H1 (cell line): ENCODE results near the gene KRTCAP2. TPM values are rescaled to one million over a fixed set of nuclear protein-coding genes. Genes with fewer than 3 reads are reported as not detected.

Experiments
- CTCF ChIA-PET: fragments of 300-600 bp; sonication (Branson Sonifier 250); formaldehyde crosslinking; loops from one replicate; lab custom pipeline; 2021; ENCODE audit not compliant: partially characterized antibody; lab: Charles Lee
- POLR2A ChIA-PET: fragments of 300-600 bp; sonication (Branson Sonifier 250); formaldehyde crosslinking; loops from one replicate; lab custom pipeline; 2021; ENCODE audit warnings: inconsistent platforms; ENCODE audit not compliant: partially characterized antibody; lab: Charles Lee
- DNase-seq, 2 experiments: peaks; one replicate each; pipeline versions ENCODE4 v3.0.0 to v3.0.0-alpha.2; 2010 to 2022; ENCODE audit warnings: low spot score in 2 of 2, low read depth in 1 of 2, mixed read lengths in 1 of 2
- FAIRE-seq: peaks from 2 replicates; lab custom pipeline; 2011; peaks lifted over from hg19 to GRCh38; lab: Jason Lieb, UNC
- H2AFZ ChIP-seq: 2 replicates; pipeline ENCODE4 v1.8.1; 2012; ENCODE audit warnings: low read length, inconsistent platforms
- H2AK5ac ChIP-seq: 2 replicates; pipeline ENCODE4 v1.6.1; 2013; ENCODE audit warnings: low read depth, low read length
- H2BK120ac ChIP-seq: replicated peaks from 2 replicates; pipeline ENCODE3; 2013; ENCODE audit warnings: low read depth, low read length, inconsistent platforms
- H2BK12ac ChIP-seq: 2 replicates; pipeline ENCODE4 v1.6.1; 2013; ENCODE audit warnings: low read depth, low read length
- H2BK15ac ChIP-seq: 2 replicates; pipeline ENCODE4 v1.6.1; 2013; ENCODE audit warnings: low read length
- H2BK20ac ChIP-seq: 2 replicates; pipeline ENCODE4 v1.6.1; 2013; ENCODE audit warnings: low read length
- H2BK5ac ChIP-seq: 2 replicates; pipeline ENCODE4 v1.6.1; 2013; ENCODE audit warnings: low read depth, low read length
- H3K14ac ChIP-seq: 2 replicates; pipeline ENCODE4 v1.6.1; 2013; ENCODE audit warnings: inconsistent platforms; ENCODE audit not compliant: insufficient read length
- H3K18ac ChIP-seq: 2 replicates; pipeline ENCODE4 v1.6.1; 2013; ENCODE audit warnings: low read length; ENCODE audit errors: extremely low read depth
- H3K23ac ChIP-seq: 2 replicates; pipeline ENCODE4 v1.6.1; 2013; ENCODE audit warnings: inconsistent platforms; ENCODE audit not compliant: insufficient read length
- H3K23me2 ChIP-seq: 2 replicates; pipeline ENCODE4 v1.6.1; 2013; ENCODE audit warnings: low read depth, low read length
- H3K27ac ChIP-seq: 2 replicates; pipeline ENCODE4 v1.6.1; 2011; ENCODE audit warnings: low read depth, low read length, inconsistent platforms
- H3K27me3 ChIP-seq, 4 experiments: replicated peaks in 1 of 4; 1 replicate in 1 of 4; 2 replicates in 3 of 4; pipeline versions ENCODE4 v1.6.1 to v1.8.1; 2011 to 2013; ENCODE audit warnings: low read length in 3 of 4, mild to moderate bottlenecking in 3 of 4, inconsistent platforms in 2 of 4, mixed read lengths in 2 of 4, moderate library complexity in 1 of 4; ENCODE audit not compliant: control insufficient read depth in 3 of 4, insufficient read depth in 3 of 4; ENCODE audit errors: extremely low read depth in 1 of 4
- H3K36me3 ChIP-seq, 4 experiments: 2 replicates each; pipeline versions ENCODE4 v1.6.1 to v1.8.1; 2011 to 2013; ENCODE audit warnings: mild to moderate bottlenecking in 4 of 4, low read length in 3 of 4, moderate library complexity in 2 of 4, control low read depth in 1 of 4, inconsistent platforms in 1 of 4; ENCODE audit not compliant: insufficient read depth in 4 of 4, control insufficient read depth in 2 of 4
- H3K4ac ChIP-seq: replicated peaks from 2 replicates; pipeline ENCODE3; 2013; ENCODE audit warnings: low read length, low read depth, mixed read lengths, inconsistent platforms; ENCODE audit not compliant: insufficient read length
- H3K4me1 ChIP-seq, 4 experiments: replicated peaks in 1 of 4; 1 replicate in 1 of 4; 2 replicates in 3 of 4; pipeline versions ENCODE4 v1.6.1 to v1.8.1; 2011 to 2013; ENCODE audit warnings: low read length in 3 of 4, inconsistent platforms in 2 of 4, mixed read lengths in 1 of 4; ENCODE audit not compliant: insufficient read depth in 4 of 4, control insufficient read depth in 3 of 4
- H3K4me2 ChIP-seq, 2 experiments: 2 replicates each; pipeline versions ENCODE4 v1.6.1 to v1.8.1; 2011 to 2013; ENCODE audit warnings: low read depth in 2 of 2, low read length in 2 of 2, control low read depth in 1 of 2, inconsistent platforms in 1 of 2, mild to moderate bottlenecking in 1 of 2; ENCODE audit not compliant: insufficient read depth in 1 of 2
- H3K4me3 ChIP-seq, 4 experiments: fragments of 200-600, 300-600 bp in 1 of 4; sonication (generic), shearing (Covaris generic), sonication (Bioruptor Twin) in 1 of 4; 2 replicates each; pipeline versions ENCODE4 v1.5.1 to v1.8.1; 2011 to 2016; ENCODE audit warnings: low read length in 4 of 4, low read depth in 3 of 4, control low read depth in 2 of 4, inconsistent platforms in 2 of 4, mild to moderate bottlenecking in 2 of 4, mixed read lengths in 1 of 4, moderate library complexity in 1 of 4; ENCODE audit not compliant: insufficient read depth in 2 of 4; ENCODE audit errors: extremely low read depth in 1 of 4
- H3K56ac ChIP-seq: replicated peaks from 2 replicates; pipeline ENCODE3; 2013; ENCODE audit warnings: low read depth, mild to moderate bottlenecking, mixed read lengths, low read length, inconsistent platforms; ENCODE audit not compliant: insufficient read length
- H3K79me1 ChIP-seq: 2 replicates; pipeline ENCODE4 v1.6.1; 2013; ENCODE audit warnings: low read depth, low read length, control low read depth
- H3K79me2 ChIP-seq, 2 experiments: 2 replicates each; pipeline versions ENCODE4 v1.6.1 to v1.8.1; 2012 to 2013; ENCODE audit warnings: low read length in 2 of 2, mild to moderate bottlenecking in 2 of 2, inconsistent platforms in 1 of 2; ENCODE audit not compliant: insufficient read depth in 2 of 2, control insufficient read depth in 1 of 2
- H3K9ac ChIP-seq, 4 experiments: replicated peaks in 1 of 4; 1 replicate in 1 of 4; 2 replicates in 3 of 4; pipeline versions ENCODE4 v1.6.1 to v1.8.1; 2011 to 2013; ENCODE audit warnings: low read depth in 3 of 4, low read length in 3 of 4, control low read depth in 2 of 4, mild to moderate bottlenecking in 2 of 4, moderate library complexity in 2 of 4, inconsistent platforms in 1 of 4; ENCODE audit errors: extremely low read depth in 1 of 4
- H3K9me3 ChIP-seq, 2 experiments: 2 replicates each; pipeline versions ENCODE4 v1.6.1 to v1.8.1; 2012 to 2013; ENCODE audit warnings: mild to moderate bottlenecking in 2 of 2, moderate library complexity in 2 of 2, control low read depth in 1 of 2, inconsistent platforms in 1 of 2, low read depth in 1 of 2, low read length in 1 of 2, mixed read lengths in 1 of 2; ENCODE audit not compliant: insufficient read depth in 2 of 2
- H4K20me1 ChIP-seq, 2 experiments: replicated peaks in 1 of 2; 2 replicates each; pipeline versions ENCODE3 to v1.8.1; 2011 to 2013; ENCODE audit warnings: inconsistent platforms in 2 of 2, low read length in 2 of 2, mild to moderate bottlenecking in 1 of 2; ENCODE audit not compliant: insufficient read depth in 2 of 2, control insufficient read depth in 1 of 2
- H4K5ac ChIP-seq: 2 replicates; pipeline ENCODE4 v1.6.1; 2013; ENCODE audit warnings: low read length, low read depth, mixed read lengths, inconsistent platforms; ENCODE audit not compliant: insufficient read length
- H4K8ac ChIP-seq: 2 replicates; pipeline ENCODE4 v1.8.0; 2013; ENCODE audit warnings: mild to moderate bottlenecking, moderate library complexity, low read length, inconsistent platforms; ENCODE audit not compliant: insufficient read depth; ENCODE audit errors: extremely low read depth
- H4K91ac ChIP-seq: replicated peaks from 2 replicates; pipeline ENCODE3; 2013; ENCODE audit warnings: low read length, mixed read lengths, inconsistent platforms; ENCODE audit not compliant: insufficient read length
- CHD1 ChIP-seq: IDR thresholded peaks from 2 replicates; pipeline ENCODE4 v1.6.1; 2012; ENCODE audit warnings: low read depth, low read length, improper control_type of control experiment
- CHD2 ChIP-seq: IDR thresholded peaks from 2 replicates; pipeline ENCODE4 v1.6.1; 2012; ENCODE audit warnings: low read length, improper control_type of control experiment
- FOSL1 ChIP-seq: IDR thresholded peaks from 2 replicates; pipeline ENCODE4 v1.6.1; 2011; ENCODE audit warnings: mild to moderate bottlenecking, low read depth, low read length, moderate library complexity; ENCODE audit not compliant: insufficient read depth
- GTF2F1 ChIP-seq: IDR thresholded peaks from 2 replicates; pipeline ENCODE4 v1.6.1; 2012; ENCODE audit warnings: low read depth, low read length, improper control_type of control experiment, borderline replicate concordance
- SRF ChIP-seq: IDR thresholded peaks from 2 replicates; pipeline ENCODE4 v1.6.1; 2011; ENCODE audit warnings: mild to moderate bottlenecking, low read depth, low read length, moderate library complexity
- WGBS, 2 experiments: shearing (Covaris generic) in 1 of 2; methylation state at CpG; one replicate each; pipeline versions ENCODE4 v1.1.6 to v1.1.7; 2013 to 2015; ENCODE audit warnings: low lambda C conversion rate in 2 of 2, mixed read lengths in 2 of 2, inconsistent platforms in 1 of 2, low coverage in 1 of 2, missing lambda C conversion rate in 1 of 2; ENCODE audit not compliant: insufficient replicate concordance in 2 of 2, insufficient coverage in 1 of 2, insufficient read length in 1 of 2; ENCODE audit errors: extremely low coverage in 1 of 2, missing lambda C conversion rate in 1 of 2; 5-methylcytosine and 5-hydroxymethylcytosine counted together
- polyA plus RNA-seq, 7 experiments: library from polyadenylated mRNA; depleted of rRNA in 3 of 7; stranded (reverse) in 5 of 7; unstranded in 2 of 7; fragments of >200 nt in 5 of 7; fragments of 200-250 nt in 2 of 7; gene quantifications; 1 replicate in 5 of 7; 2 replicates in 1 of 7; 4 replicates in 1 of 7; pipeline versions ENCODE4 v1.2.1 to v1.2.3, GENCODE V29; 2011 to 2013; ENCODE audit warnings: missing spikeins in 2 of 7, mixed read lengths in 2 of 7
- total RNA-seq: library from RNA; stranded (reverse); fragmentation: NEBNext Ultra II Directional; extraction: Animal tissue kit (Norgen Biotek cat#: 25700); gene quantifications from 2 replicates; pipeline ENCODE4 v1.2.1, GENCODE V29; 2021
- TF ChIP-seq, protein P1 (sequence below): IDR thresholded peaks from 2 replicates; pipeline ENCODE4 v1.6.1; 2011; ENCODE audit warnings: low read length, improper control_type of control experiment

The KRTCAP2 gene
- total and polyA plus RNA-seq, 2 of the 8 experiments (the other 6 are each of a cell fraction or from before 2014, with no cell fraction given) = 146 to 317 TPM

DNA sequence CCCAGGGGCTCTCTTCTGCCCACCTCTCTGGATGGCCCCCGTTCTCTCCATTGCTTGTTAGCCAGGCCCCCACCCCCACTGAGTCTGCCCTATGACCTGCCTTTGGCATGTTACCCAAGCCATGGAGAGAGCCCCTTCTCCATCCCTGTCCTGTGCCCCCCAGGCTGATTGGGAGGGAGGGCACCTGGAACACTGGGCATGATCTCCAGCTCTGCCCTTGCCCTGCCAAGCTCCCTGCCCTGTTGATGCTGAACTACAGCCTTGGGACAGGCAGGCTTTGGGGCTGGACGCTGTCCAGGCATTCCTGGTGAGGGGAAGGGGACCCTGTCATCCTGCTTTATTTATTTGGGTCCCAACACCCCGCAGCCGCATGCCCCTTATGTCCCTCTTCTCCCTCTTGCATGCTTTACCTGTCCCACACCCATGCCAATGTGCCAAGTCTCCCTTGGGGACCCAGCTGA lies 11.3 kb upstream of the KRTCAP2 start:
- no peak overlapping the region for H3K56ac ChIP-seq
- H3K4me2 ChIP-seq = no peak overlapping the region
- H3K23me2 ChIP-seq = no peaks in the 10 kb centered on the region; the same call in 1 of the 2 replicates
- H3K79me1 ChIP-seq = no peaks in the 10 kb centered on the region
- H2BK15ac ChIP-seq = no peak overlapping the region
- no peak overlapping the region for H3K9ac ChIP-seq
- no peak overlapping the region for H2BK20ac ChIP-seq
- no peak overlapping the region for H3K4ac ChIP-seq
- peak overlapping the region; percentile 60; the same call in 1 of the 2 replicates for H2BK5ac ChIP-seq
- H3K18ac ChIP-seq = no peak overlapping the region
- H4K91ac ChIP-seq = no peak overlapping the region
- H2BK120ac ChIP-seq = no peak overlapping the region
- FAIRE-seq (no peak), DNase-seq (no peak)
- no peaks in the 10 kb centered on the region for H3K27me3 ChIP-seq
- ChIA-PET POLR2A (interaction anchor here (1.2 to 20.5 kb wide), 4 partner anchors 10 to 67 kb away, joined by 3 to 512 read pairs (median 30); partner anchors contain the start of genes KRTCAP2, MTX1, THBS3 and TRIM46), CTCF (interaction anchor here (0.9 to 6.1 kb wide), 6 partner anchors 9 to 123 kb away, joined by 3 to 38 read pairs (median 4); no protein-coding TSS in a partner anchor)
- no peak overlapping the region for H3K23ac ChIP-seq
- no peak overlapping the region for H3K27ac ChIP-seq
- H4K20me1 ChIP-seq = peaks cover 0 to 3% of the 10 kb centered on the region in 2 experiments
- no peak overlapping the region for H2AFZ ChIP-seq
- no peak overlapping the region for H2BK12ac ChIP-seq
- no peak overlapping the region for H2AK5ac ChIP-seq
- H3K9me3 ChIP-seq = no peaks in the 10 kb centered on the region
- peaks cover 0 to 22% (median 14%) of the 10 kb centered on the region in 4 experiments; a peak in 7 of 8 replicates for H3K36me3 ChIP-seq
- peaks cover 4 to 20% (median 11%) of the 10 kb centered on the region in 4 experiments for H3K4me1 ChIP-seq
- H3K4me3 ChIP-seq = no peak overlapping the region
- H4K5ac ChIP-seq = no peak overlapping the region
- no peaks in the 10 kb centered on the region for H3K79me2 ChIP-seq
- no peak overlapping the region for H3K14ac ChIP-seq
- WGBS, 2 experiments = 82% methylated on average over 4 of the region's 4 CpGs; no CpG with 5 or more reads in 1 of the 2 experiments
- H4K8ac ChIP-seq = no peak overlapping the region
- TF ChIP-seq GTF2F1 (no peak), CHD1 (no peak), CHD2 (no peak), SRF (no peak), FOSL1 (no peak)
- TF ChIP-seq, protein P1, sequence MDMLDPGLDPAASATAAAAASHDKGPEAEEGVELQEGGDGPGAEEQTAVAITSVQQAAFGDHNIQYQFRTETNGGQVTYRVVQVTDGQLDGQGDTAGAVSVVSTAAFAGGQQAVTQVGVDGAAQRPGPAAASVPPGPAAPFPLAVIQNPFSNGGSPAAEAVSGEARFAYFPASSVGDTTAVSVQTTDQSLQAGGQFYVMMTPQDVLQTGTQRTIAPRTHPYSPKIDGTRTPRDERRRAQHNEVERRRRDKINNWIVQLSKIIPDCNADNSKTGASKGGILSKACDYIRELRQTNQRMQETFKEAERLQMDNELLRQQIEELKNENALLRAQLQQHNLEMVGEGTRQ = no peak
